H1 (cell line): ENCODE measurements around the gene PAWR. TPM values are rescaled to one million over a fixed set of nuclear protein-coding genes. Genes with fewer than 3 reads are reported as not detected.

Experiments used
- ASH2L ChIP-seq: fragments of 200-600, 300-600 bp; sonication (generic); IDR thresholded peaks from one replicate; pipeline ENCODE4 v1.7.1; 2017; ENCODE audit warnings: low read length
- ATF2 ChIP-seq: IDR thresholded peaks from 2 replicates; pipeline ENCODE4 v1.6.1; 2012; ENCODE audit warnings: low read length, inconsistent platforms
- CEBPB ChIP-seq: IDR thresholded peaks from 2 replicates; pipeline ENCODE4 v1.6.1; 2012; ENCODE audit warnings: low read depth, low read length
- CREB1 ChIP-seq: IDR thresholded peaks from 2 replicates; pipeline ENCODE4 v1.6.1; 2012; ENCODE audit warnings: inconsistent platforms
- CTCF ChIP-seq, 3 experiments: IDR thresholded peaks; 1 replicate in 2 of 3; 2 replicates in 1 of 3; pipeline versions ENCODE4 v1.5.1 to v1.6.1; 2011; ENCODE audit warnings: low read length in 3 of 3, mild to moderate bottlenecking in 3 of 3, inconsistent platforms in 2 of 3, low read depth in 1 of 3, moderate library complexity in 1 of 3; ENCODE audit not compliant: insufficient read depth in 1 of 3; ENCODE audit errors: control extremely low read depth in 1 of 3
- EGR1 ChIP-seq: IDR thresholded peaks from 2 replicates; pipeline ENCODE4 v1.6.1; 2011; ENCODE audit warnings: low read depth, low read length, borderline replicate concordance
- GABPA ChIP-seq: IDR thresholded peaks from 2 replicates; pipeline ENCODE4 v1.6.1; 2011; ENCODE audit warnings: mild to moderate bottlenecking, low read length, moderate library complexity, borderline replicate concordance; ENCODE audit not compliant: insufficient read depth
- GTF2F1 ChIP-seq: IDR thresholded peaks from 2 replicates; pipeline ENCODE4 v1.6.1; 2012; ENCODE audit warnings: low read depth, low read length, improper control_type of control experiment, borderline replicate concordance
- HDAC2 ChIP-seq, 2 experiments: fragments of 300-600 bp in 1 of 2; sonication (generic) in 1 of 2; IDR thresholded peaks; 2 replicates each; pipeline ENCODE4 v1.6.1; 2011 to 2012; ENCODE audit warnings: low read depth in 2 of 2, low read length in 2 of 2, mild to moderate bottlenecking in 2 of 2, moderate library complexity in 2 of 2, borderline replicate concordance in 1 of 2, inconsistent platforms in 1 of 2
- JUND ChIP-seq: IDR thresholded peaks from 2 replicates; pipeline ENCODE4 v1.6.1; 2011; ENCODE audit warnings: mild to moderate bottlenecking, improper control_type of control experiment, low read length
- KDM5A ChIP-seq: fragments of 200-600 bp; IDR thresholded peaks from 2 replicates; pipeline ENCODE4 v1.7.1; 2012; ENCODE audit warnings: mild to moderate bottlenecking, low read length, inconsistent platforms, mixed read lengths
- MAFK ChIP-seq: IDR thresholded peaks from 2 replicates; pipeline ENCODE4 v1.6.1; 2012; ENCODE audit warnings: low read depth, mild to moderate bottlenecking, improper control_type of control experiment, low read length
- PHF8 ChIP-seq: fragments of 200-600 bp; sonication (generic); conservative IDR thresholded peaks from 2 replicates; pipeline ENCODE4 v1.7.1; 2012; ENCODE audit warnings: low read depth, mild to moderate bottlenecking, inconsistent platforms, low read length, moderate library complexity
- POLR2A ChIP-seq, 2 experiments: IDR thresholded peaks; 1 replicate in 1 of 2; 2 replicates in 1 of 2; pipeline ENCODE4 v1.6.1; 2011; ENCODE audit warnings: low read depth in 2 of 2, low read length in 2 of 2, mild to moderate bottlenecking in 2 of 2; ENCODE audit errors: control extremely low read depth in 1 of 2
- POLR2AphosphoS5 ChIP-seq: IDR thresholded peaks from 2 replicates; pipeline ENCODE4 v1.6.1; 2011; ENCODE audit warnings: low read depth, low read length
- RBBP5 ChIP-seq: IDR thresholded peaks from 2 replicates; pipeline ENCODE4 v1.7.1; 2012; ENCODE audit warnings: low read depth, mild to moderate bottlenecking, inconsistent platforms, low read length, moderate library complexity, borderline replicate concordance
- RXRA ChIP-seq: IDR thresholded peaks from 2 replicates; pipeline ENCODE4 v1.6.1; 2011; ENCODE audit warnings: low read depth, mild to moderate bottlenecking, low read length, moderate library complexity; ENCODE audit not compliant: insufficient read depth
- SIRT6 ChIP-seq: IDR thresholded peaks from one replicate; pipeline ENCODE4 v1.7.1; 2012; ENCODE audit warnings: low read length, inconsistent platforms
- TAF1 ChIP-seq: IDR thresholded peaks from 2 replicates; pipeline ENCODE4 v1.6.1; 2011; ENCODE audit warnings: mild to moderate bottlenecking, low read depth, low read length
- TBP ChIP-seq: IDR thresholded peaks from 2 replicates; pipeline ENCODE4 v1.6.1; 2011; ENCODE audit warnings: low read depth, low read length, improper control_type of control experiment
- TEAD4 ChIP-seq: IDR thresholded peaks from 2 replicates; pipeline ENCODE4 v1.6.1; 2012; ENCODE audit warnings: low read depth, low read length, inconsistent platforms, mixed read lengths
- polyA plus RNA-seq, 7 experiments: library from polyadenylated mRNA; depleted of rRNA in 3 of 7; stranded (reverse) in 5 of 7; unstranded in 2 of 7; fragments of >200 nt in 5 of 7; fragments of 200-250 nt in 2 of 7; gene quantifications; 1 replicate in 5 of 7; 2 replicates in 1 of 7; 4 replicates in 1 of 7; pipeline versions ENCODE4 v1.2.1 to v1.2.3, GENCODE V29; 2011 to 2013; ENCODE audit warnings: missing spikeins in 2 of 7, mixed read lengths in 2 of 7
- total RNA-seq: library from RNA; stranded (reverse); fragmentation: NEBNext Ultra II Directional; extraction: Animal tissue kit (Norgen Biotek cat#: 25700); gene quantifications from 2 replicates; pipeline ENCODE4 v1.2.1, GENCODE V29; 2021

The PAWR gene
- total and polyA plus RNA-seq, 2 of the 8 experiments (the other 6 are each of a cell fraction or from before 2014, with no cell fraction given) = 28.3 to 327 TPM

- no peak for TF ChIP-seq ATF2
- no peak for TF ChIP-seq CEBPB
- 0 out of 2 replicates have a peak, but pooled peaks have one; percentile 6 for TF ChIP-seq TAF1
- no peak for TF ChIP-seq RXRA
- TF ChIP-seq CREB1 = no peak
- no peak for TF ChIP-seq MAFK
- TF ChIP-seq GABPA = no peak
- TF ChIP-seq TEAD4 = no peak
- TF ChIP-seq POLR2A (IDR thresholded peaks at IDR 0.05; ENCODE audit: control extremely low read depth in 1 of 2, low read depth in 2 of 2, low read length in 2 of 2) = peak; percentile 3 to 43; a peak in 1 of 3 replicates
- no peak for TF ChIP-seq GTF2F1
- peak; percentile 75 for TF ChIP-seq ASH2L
- TF ChIP-seq RBBP5 = 0 out of 2 replicates have a peak, but pooled peaks have one; percentile 46
- no peak for TF ChIP-seq JUND
- TF ChIP-seq EGR1 = 0 out of 2 replicates have a peak, but pooled peaks have one; percentile 16
- TF ChIP-seq POLR2AphosphoS5 = 0 out of 2 replicates have a peak, but pooled peaks have one; percentile 56
- TF ChIP-seq SIRT6 = no peak
- peak; percentile 32; the same call in 1 of the 2 replicates for TF ChIP-seq PHF8
- no peak for TF ChIP-seq TBP
- TF ChIP-seq CTCF (IDR thresholded peaks at IDR 0.05; ENCODE audit: control extremely low read depth in 1 of 3, insufficient read depth in 1 of 3, low read depth in 1 of 3, low read length in 3 of 3) = peak in 1 of 3 experiments; percentile 12; a peak in 1 of 4 replicates
- TF ChIP-seq KDM5A = no peak
- TF ChIP-seq HDAC2 (IDR thresholded peaks at IDR 0.05; ENCODE audit: borderline replicate concordance in 1 of 2, low read depth in 2 of 2, low read length in 2 of 2) = no peak
These were observed 1.2 kb downstream of the PAWR start (continued) for GRCh38 chr12:79689477-79690141.
